CD8-positive, alpha-beta memory T cell (primary cell): ENCODE data around the gene FIGNL1. TPM values are rescaled to one million over a fixed set of nuclear protein-coding genes. Genes with fewer than 3 reads are reported as not detected.

Experiments used
- CTCF ChIA-PET: fragments of 350-600 bp; sonication (Branson Sonifier 250); formaldehyde crosslinking; loops from one replicate; lab custom pipeline; 2021; ENCODE audit warnings: antibody characterized with exemption; lab: Charles Lee
- POLR2A ChIA-PET: fragments of 350-600 bp; sonication (Branson Sonifier 250); formaldehyde crosslinking; loops from one replicate; lab custom pipeline; 2021; ENCODE audit warnings: antibody characterized with exemption; lab: Charles Lee
- DNase-seq, 5 donors: peaks; one replicate each; pipeline versions ENCODE4 v3.0.0 to v3.0.0-alpha.2; 2020 to 2022; ENCODE audit warnings: mixed read lengths in 1 of 5
- H3K27ac ChIP-seq: one replicate; pipeline ENCODE4 v1.7.0; 2013; ENCODE audit warnings: low read depth, mild to moderate bottlenecking, low read length, moderate library complexity
- H3K27me3 ChIP-seq: 2 replicates; pipeline ENCODE4 v1.7.0; 2013; ENCODE audit warnings: low read length, mild to moderate bottlenecking; ENCODE audit not compliant: insufficient read depth, poor library complexity, severe bottlenecking
- H3K36me3 ChIP-seq: 2 replicates; pipeline ENCODE4 v1.7.0; 2013; ENCODE audit warnings: mild to moderate bottlenecking, low read length, moderate library complexity; ENCODE audit not compliant: insufficient read depth
- H3K4me1 ChIP-seq: 2 replicates; pipeline ENCODE4 v1.7.0; 2013; ENCODE audit warnings: mild to moderate bottlenecking, low read length, moderate library complexity; ENCODE audit not compliant: insufficient read depth
- H3K4me3 ChIP-seq: 2 replicates; pipeline ENCODE4 v1.7.0; 2013; ENCODE audit warnings: mild to moderate bottlenecking, low read length
- H3K9me3 ChIP-seq: 2 replicates; pipeline ENCODE4 v1.7.0; 2013; ENCODE audit warnings: mild to moderate bottlenecking, low read length
- H3K27ac Mint-ChIP-seq, 8 donors: one replicate each; pipeline ENCODE4 v1.8.0; 2020 to 2021; ENCODE audit warnings: mixed read lengths in 8 of 8, mild to moderate bottlenecking in 6 of 8, inconsistent platforms in 3 of 8, moderate library complexity in 3 of 8
- H3K27me3 Mint-ChIP-seq, 2 donors: one replicate each; pipeline ENCODE4 v1.8.0; 2020 to 2021; ENCODE audit warnings: mixed read lengths in 2 of 2, mild to moderate bottlenecking in 1 of 2, moderate library complexity in 1 of 2
- H3K36me3 Mint-ChIP-seq, 3 donors: one replicate each; pipeline ENCODE4 v1.8.0; 2020 to 2021; ENCODE audit warnings: mixed read lengths in 3 of 3, inconsistent platforms in 1 of 3, mild to moderate bottlenecking in 1 of 3
- H3K4me1 Mint-ChIP-seq, 3 donors: one replicate each; pipeline ENCODE4 v1.8.0; 2020 to 2021; ENCODE audit warnings: mixed read lengths in 3 of 3, inconsistent platforms in 1 of 3, mild to moderate bottlenecking in 1 of 3
- H3K4me3 Mint-ChIP-seq, 7 donors: one replicate each; pipeline ENCODE4 v1.8.0; 2020 to 2021; ENCODE audit warnings: mixed read lengths in 7 of 7, mild to moderate bottlenecking in 6 of 7, moderate library complexity in 4 of 7, inconsistent platforms in 2 of 7
- H3K9me3 Mint-ChIP-seq, 5 donors: one replicate each; pipeline ENCODE4 v1.8.0; 2020 to 2022; ENCODE audit warnings: mixed read lengths in 5 of 5, mild to moderate bottlenecking in 3 of 5, moderate library complexity in 2 of 5, inconsistent platforms in 1 of 5
- polyA plus RNA-seq: library from polyadenylated mRNA; unstranded; fragments of 300-500 nt; fragmentation: Illumina TruSeq; gene quantifications from one replicate; pipeline ENCODE4 v1.2.3, GENCODE V29; 2021
- total RNA-seq, 2 experiments: library from RNA; stranded (reverse); gene quantifications; one replicate each; pipeline ENCODE4 v1.2.3, GENCODE V29; 2021

FIGNL1 gene
- total and polyA plus RNA-seq, 3 experiments from 2014 or later = 6.8 to 45.1 (median 45.1) TPM

DNA sequence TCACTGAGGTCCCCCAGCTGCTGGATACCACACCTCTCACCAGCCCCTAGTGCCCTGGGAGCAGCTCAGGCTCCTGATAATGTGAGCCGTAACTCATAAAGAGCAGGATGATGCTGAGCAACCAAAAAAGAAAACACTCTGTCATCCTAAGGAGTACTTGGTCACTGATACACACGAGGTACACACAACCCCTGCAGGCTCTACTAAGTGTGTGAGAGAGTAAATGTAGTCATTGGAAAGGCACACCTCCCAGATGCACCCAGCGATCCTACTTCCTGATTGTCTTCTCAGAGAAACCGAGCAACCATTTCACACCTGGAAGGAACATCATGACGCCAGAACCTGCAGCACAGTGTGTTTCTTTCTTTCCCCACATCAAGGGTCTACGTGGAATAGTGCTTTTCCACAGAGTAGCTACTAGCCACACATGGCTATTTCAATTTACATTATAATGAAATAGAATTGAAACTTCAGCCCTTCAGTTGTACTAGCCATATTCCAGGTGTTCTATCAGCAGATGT, 34.2 kb downstream of the FIGNL1 start:
- no peaks in the 10 kb centered on the region for H3K36me3 ChIP-seq
- H3K9me3 ChIP-seq = no peaks in the 10 kb centered on the region
- Mint-ChIP-seq H3K36me3 (peaks cover 0 to 2% (median 0%) of the 10 kb centered on the region in 3 donors), H3K4me3 (peak overlapping the region in 2 of 7 donors; percentile 33 to 54), H3K4me1 (peaks cover 19 to 30% (median 28%) of the 10 kb centered on the region in 3 donors), H3K27me3 (no peaks in the 10 kb centered on the region), H3K27ac (peak overlapping the region in 3 of 8 donors; percentile 14 to 36 (median 16)), H3K9me3 (no peaks in the 10 kb centered on the region)
- peaks cover 13% of the 10 kb centered on the region for H3K4me1 ChIP-seq
- DNase-seq = no peak
- ChIA-PET POLR2A (no interaction called here), CTCF (interaction anchor here (1.0 to 5.4 kb wide), 8 partner anchors 9 to 272 kb away, joined by 4 to 62 read pairs (median 17); partner anchors contain the start of gene IKZF1)
- H3K27ac ChIP-seq = no peak overlapping the region
- no peaks in the 10 kb centered on the region for H3K27me3 ChIP-seq
- H3K4me3 ChIP-seq = no peak overlapping the region

DNA sequence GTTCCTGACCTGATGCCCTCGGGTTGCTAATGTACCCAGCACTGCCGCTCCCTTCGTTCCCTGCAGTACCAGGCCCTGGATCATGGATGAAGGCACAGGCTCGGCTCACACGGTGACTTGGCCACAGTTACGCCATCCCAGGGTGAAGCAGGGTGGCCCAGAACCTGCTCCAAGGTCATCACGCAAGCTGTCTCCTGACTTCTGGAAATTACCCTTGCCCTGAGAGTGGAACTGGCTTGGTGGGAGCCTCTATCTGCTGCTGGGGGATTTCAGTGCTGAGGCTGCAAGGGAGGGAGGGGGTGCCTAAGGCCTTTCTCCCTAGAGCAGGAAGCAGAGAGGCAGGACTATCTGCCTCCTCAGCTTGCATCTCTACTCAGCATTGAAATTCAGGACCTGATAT, 36.6 kb downstream of the FIGNL1 start:
- Mint-ChIP-seq H3K4me3 (no peak overlapping the region), H3K9me3 (no peaks in the 10 kb centered on the region), H3K4me1 (peaks cover 34 to 53% (median 50%) of the 10 kb centered on the region in 3 donors), H3K36me3 (peaks cover 0 to 2% (median 0%) of the 10 kb centered on the region in 3 donors), H3K27ac (no peak overlapping the region), H3K27me3 (no peaks in the 10 kb centered on the region)
- POLR2A ChIA-PET = no interaction called here
- DNase-seq = no peak
- Histone ChIP-seq H3K36me3 (no peaks in the 10 kb centered on the region), H3K4me3 (no peak overlapping the region), H3K9me3 (no peaks in the 10 kb centered on the region), H3K27ac (no peak overlapping the region), H3K27me3 (no peaks in the 10 kb centered on the region), H3K4me1 (peaks cover 16% of the 10 kb centered on the region)
- CTCF ChIA-PET = interaction anchor here (1.9 kb wide), 1 partner anchor 208 kb away, joined by 7 read pairs; no protein-coding TSS in a partner anchor

DNA sequence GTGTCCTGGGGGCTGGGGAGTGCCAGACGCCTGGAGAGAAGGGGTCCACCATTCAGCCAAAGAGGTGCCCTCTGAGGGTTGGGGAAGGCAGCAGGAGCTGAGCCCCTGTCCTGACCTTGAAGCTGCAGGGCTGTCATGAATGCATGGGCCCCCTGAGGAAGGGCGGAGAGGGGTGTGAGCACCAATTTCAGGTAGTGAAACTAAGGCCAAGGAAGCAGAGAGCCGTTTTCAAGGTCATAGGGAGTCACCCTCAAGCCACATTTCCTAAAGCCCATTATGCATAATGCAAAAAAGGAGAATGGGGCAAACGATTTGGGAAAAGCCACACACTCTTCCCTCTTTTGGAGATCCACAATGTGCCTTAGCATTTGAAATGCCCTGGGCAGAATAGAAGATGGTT, 37.2 kb downstream of the FIGNL1 start:
- Mint-ChIP-seq H3K9me3 (no peaks in the 10 kb centered on the region), H3K4me3 (no peak overlapping the region), H3K36me3 (peaks cover 0 to 2% (median 0%) of the 10 kb centered on the region in 3 donors), H3K27me3 (no peaks in the 10 kb centered on the region), H3K4me1 (peaks cover 38 to 58% (median 55%) of the 10 kb centered on the region in 3 donors), H3K27ac (peak overlapping the region in 1 of 8 donors; percentile 56)
- H3K27me3 ChIP-seq = no peaks in the 10 kb centered on the region
- H3K4me3 ChIP-seq = no peak overlapping the region
- POLR2A ChIA-PET = no interaction called here
- no peak for DNase-seq
- H3K9me3 ChIP-seq = no peaks in the 10 kb centered on the region
- no peak overlapping the region for H3K27ac ChIP-seq
- peaks cover 16% of the 10 kb centered on the region for H3K4me1 ChIP-seq
- CTCF ChIA-PET = interaction anchor here (0.9 to 1.9 kb wide), 2 partner anchors 208 to 265 kb away, joined by 3 to 7 read pairs; no protein-coding TSS in a partner anchor
- H3K36me3 ChIP-seq = no peaks in the 10 kb centered on the region

DNA sequence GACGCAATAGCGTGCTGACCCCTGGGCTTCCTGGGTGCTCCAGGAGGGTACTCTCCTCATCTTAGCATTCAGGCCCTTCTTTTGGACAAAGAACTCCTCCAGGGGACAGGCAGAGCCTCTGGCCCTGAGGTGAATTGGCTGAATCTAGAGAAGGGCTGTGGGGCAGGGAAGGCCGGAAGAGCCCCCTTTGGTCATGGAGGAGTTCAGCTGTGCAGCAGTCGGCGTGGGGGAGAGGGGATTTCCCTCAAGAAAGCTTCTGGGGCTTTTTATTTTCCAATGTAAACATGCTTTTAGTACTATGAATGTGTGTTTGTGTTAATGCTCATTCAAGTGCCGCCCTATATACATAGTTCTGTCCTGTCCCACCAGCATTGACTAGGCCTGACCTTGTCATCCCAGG, 38.8 kb downstream of the FIGNL1 start:
- Histone ChIP-seq H3K9me3 (no peaks in the 10 kb centered on the region), H3K27me3 (no peaks in the 10 kb centered on the region), H3K36me3 (no peaks in the 10 kb centered on the region), H3K4me1 (peaks cover 7% of the 10 kb centered on the region), H3K4me3 (no peak overlapping the region), H3K27ac (no peak overlapping the region)
- H3K4me1 Mint-ChIP-seq = peaks cover 47 to 69% (median 62%) of the 10 kb centered on the region in 3 donors
- no peak for DNase-seq
- ChIA-PET POLR2A (no interaction called here), CTCF (interaction anchor here (1.4 to 1.7 kb wide), 3 partner anchors 22 to 268 kb away, joined by 4 to 11 read pairs (median 4); no protein-coding TSS in a partner anchor)
- peaks cover 0 to 2% (median 0%) of the 10 kb centered on the region in 3 donors for H3K36me3 Mint-ChIP-seq
- no peaks in the 10 kb centered on the region for H3K9me3 Mint-ChIP-seq
- no peaks in the 10 kb centered on the region for H3K27me3 Mint-ChIP-seq
- no peak overlapping the region for H3K4me3 Mint-ChIP-seq
- H3K27ac Mint-ChIP-seq = peak overlapping the region in 3 of 8 donors; percentile 8 to 94 (median 34)

DNA sequence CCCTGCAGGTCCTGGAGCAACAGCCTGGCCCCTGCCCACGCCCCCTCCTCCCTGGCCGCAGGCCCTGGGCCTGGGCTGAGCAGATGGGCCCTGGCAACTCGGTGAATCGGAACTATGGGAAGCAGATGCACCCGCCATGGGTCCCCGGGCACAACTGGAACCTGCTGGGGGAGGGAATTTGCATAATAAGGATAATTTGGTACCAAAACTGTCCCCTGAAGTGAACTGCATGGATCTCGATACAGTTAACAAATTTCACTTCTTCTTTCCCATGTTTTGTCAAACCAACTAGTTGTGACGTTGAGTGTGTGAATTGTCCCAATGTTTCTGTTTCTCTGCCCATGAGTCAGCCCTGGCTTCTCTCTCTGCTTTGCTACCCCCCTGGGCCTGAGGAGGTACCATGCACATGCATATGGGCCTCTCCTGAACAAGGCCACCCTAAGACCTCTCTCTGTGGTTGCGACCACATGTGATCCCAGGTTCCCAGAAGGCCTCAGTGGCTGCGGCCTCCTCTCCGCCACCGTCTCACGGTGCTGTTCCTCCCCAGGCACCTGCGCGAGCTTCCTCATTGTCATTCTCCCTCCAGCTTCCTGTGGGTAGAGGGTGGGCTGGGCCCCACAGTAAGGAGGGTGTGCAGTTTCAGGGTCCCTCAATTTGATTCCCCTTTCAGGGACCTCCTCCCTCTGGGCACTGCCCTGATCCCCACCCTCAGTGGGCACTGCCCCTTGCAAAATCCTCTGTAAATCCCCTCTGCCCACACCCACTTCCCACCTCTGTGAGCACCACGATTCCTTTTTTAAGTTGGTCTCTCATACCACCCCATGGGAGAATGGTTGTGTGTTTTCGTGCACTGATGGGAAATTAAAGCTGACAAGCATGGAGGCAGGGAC, 40.0 kb downstream of the FIGNL1 start:
- Mint-ChIP-seq H3K27me3 (no peaks in the 10 kb centered on the region), H3K4me1 (peaks cover 53 to 70% (median 64%) of the 10 kb centered on the region in 3 donors), H3K27ac (peak overlapping the region in 5 of 8 donors; percentile 41 to 91 (median 60)), H3K36me3 (peaks cover 0 to 6% (median 2%) of the 10 kb centered on the region in 3 donors), H3K4me3 (peak overlapping the region in 3 of 7 donors; percentile 41 to 53 (median 52)), H3K9me3 (no peaks in the 10 kb centered on the region)
- no peaks in the 10 kb centered on the region for H3K9me3 ChIP-seq
- peaks cover 1% of the 10 kb centered on the region for H3K36me3 ChIP-seq
- H3K27ac ChIP-seq = no peak overlapping the region
- CTCF ChIA-PET = interaction anchor here (1.4 to 1.7 kb wide), 3 partner anchors 23 to 269 kb away, joined by 4 to 11 read pairs (median 4); no protein-coding TSS in a partner anchor
- POLR2A ChIA-PET = no interaction called here
- H3K4me3 ChIP-seq = no peak overlapping the region
- H3K4me1 ChIP-seq = peaks cover 3% of the 10 kb centered on the region
- DNase-seq = no peak
- H3K27me3 ChIP-seq = no peaks in the 10 kb centered on the region

DNA sequence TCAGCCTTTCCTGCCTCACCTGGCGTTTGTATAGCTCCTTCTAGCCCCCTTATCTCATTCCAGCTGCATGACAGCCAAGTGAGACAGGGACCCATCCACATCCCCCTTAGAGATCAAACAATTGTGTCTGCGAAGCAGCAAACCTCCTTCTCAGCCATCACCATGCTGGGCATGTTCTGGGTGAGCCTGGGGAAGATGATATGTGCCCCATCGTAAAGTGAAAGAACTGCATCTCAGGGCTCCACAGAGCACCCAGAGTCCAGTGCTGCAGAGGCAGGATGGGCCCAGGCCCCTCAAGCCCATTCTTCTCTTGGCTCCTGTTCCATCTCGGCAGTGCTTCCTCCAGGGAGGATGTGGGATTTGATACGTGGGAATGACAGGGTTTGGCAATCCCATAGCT, 43.2 kb downstream of the FIGNL1 start:
- CTCF ChIA-PET = interaction anchor here (0.6 to 2.9 kb wide), 2 partner anchors 10 to 202 kb away, joined by 4 to 20 read pairs; no protein-coding TSS in a partner anchor
- no peaks in the 10 kb centered on the region for H3K9me3 ChIP-seq
- DNase-seq = no peak
- POLR2A ChIA-PET = interaction anchor here (1.2 kb wide), 1 partner anchor 9 kb away, joined by 3 read pairs; no protein-coding TSS in a partner anchor
- H3K9me3 Mint-ChIP-seq = no peaks in the 10 kb centered on the region
- H3K4me3 ChIP-seq = no peak overlapping the region
- no peaks in the 10 kb centered on the region for H3K27me3 ChIP-seq
- peak overlapping the region; percentile 54 to 93 (median 78) for H3K27ac Mint-ChIP-seq
- H3K4me3 Mint-ChIP-seq = peak overlapping the region in 1 of 7 donors; percentile 30
- H3K36me3 ChIP-seq = peaks cover 27% of the 10 kb centered on the region
- peaks cover 8% of the 10 kb centered on the region for H3K4me1 ChIP-seq
- peaks cover 69 to 98% (median 96%) of the 10 kb centered on the region in 3 donors for H3K4me1 Mint-ChIP-seq
- peaks cover 0 to 38% (median 4%) of the 10 kb centered on the region in 3 donors for H3K36me3 Mint-ChIP-seq
- no peak overlapping the region for H3K27ac ChIP-seq
- H3K27me3 Mint-ChIP-seq = no peaks in the 10 kb centered on the region

DNA sequence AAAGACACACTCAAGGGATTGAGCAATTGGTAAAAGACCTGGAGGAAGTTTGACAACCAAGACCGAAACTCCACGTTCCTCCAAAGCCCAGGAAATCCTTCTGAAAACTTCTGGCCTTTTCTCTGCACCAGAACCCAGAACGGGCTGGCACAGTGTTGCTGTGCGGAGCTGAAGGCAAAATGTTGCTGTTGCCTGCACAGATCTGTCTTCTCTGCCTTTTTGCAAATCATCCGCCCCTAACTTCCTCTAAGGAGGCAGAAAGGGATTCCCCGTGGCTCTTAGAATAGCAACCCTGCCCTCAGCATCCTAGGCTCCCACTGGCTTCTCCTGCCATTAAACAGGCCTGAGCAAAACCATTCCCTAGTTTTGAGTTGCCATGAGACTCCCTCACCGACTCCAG, 44.9 kb downstream of the FIGNL1 start:
- H3K4me3 ChIP-seq = no peak overlapping the region
- Mint-ChIP-seq H3K27me3 (no peaks in the 10 kb centered on the region), H3K4me3 (peak overlapping the region in 1 of 7 donors; percentile 28), H3K36me3 (peaks cover 6 to 55% (median 12%) of the 10 kb centered on the region in 3 donors), H3K9me3 (no peaks in the 10 kb centered on the region), H3K4me1 (peaks cover 67 to 96% (median 95%) of the 10 kb centered on the region in 3 donors), H3K27ac (peak overlapping the region; percentile 59 to 93 (median 74))
- POLR2A ChIA-PET = no interaction called here
- H3K4me1 ChIP-seq = peaks cover 11% of the 10 kb centered on the region
- no peaks in the 10 kb centered on the region for H3K9me3 ChIP-seq
- DNase-seq = no peak
- peaks cover 39% of the 10 kb centered on the region for H3K36me3 ChIP-seq
- no peaks in the 10 kb centered on the region for H3K27me3 ChIP-seq
- CTCF ChIA-PET = interaction anchor here (2.9 kb wide), 1 partner anchor 12 kb away, joined by 20 read pairs; no protein-coding TSS in a partner anchor
- H3K27ac ChIP-seq = no peak overlapping the region
